Omental fat pad (tissue), 4 donors: ENCODE results near the gene SMAD3. TPM values are rescaled to one million over a fixed set of nuclear protein-coding genes. Genes with fewer than 3 reads are reported as not detected.

Source experiments
- ATAC-seq: fragments of 150-250 bp; one replicate; pipeline ENCODE4 v1.9.1; 2016; ENCODE audit warnings: mild to moderate bottlenecking, moderate library complexity; ENCODE audit not compliant: low FRiP score
- DNase-seq: peaks from one replicate; pipeline ENCODE4 v3.0.0-alpha.2; 2019; ENCODE audit warnings: low spot score
- CTCF ChIP-seq, 3 donors: fragments of 450-650 bp; IDR thresholded peaks; one replicate each; pipeline ENCODE4 v1.5.1; 2016 to 2017; ENCODE audit warnings: antibody characterized with exemption in 3 of 3, mild to moderate bottlenecking in 3 of 3, moderate library complexity in 2 of 3
- total RNA-seq, 4 donors: library from RNA; depleted of rRNA; stranded (reverse); fragments of >200 nt; gene quantifications; one replicate each; pipeline ENCODE4 v1.1.0, GENCODE V29; 2016

Gene SMAD3
- total RNA-seq, 4 donors from 2014 or later = 30.9 to 58.1 (median 49.9) TPM

GRCh38 chr15:67098768-67099282 lies 33.4 kb downstream of the SMAD3 start:
- DNase-seq (no peak), ATAC-seq (no peak)
- TF ChIP-seq CTCF (IDR thresholded peaks at IDR 0.05) = no peak

GRCh38 chr15:67100124-67100791 lies 34.9 kb downstream of the SMAD3 start:
- no peak for TF ChIP-seq CTCF (IDR thresholded peaks at IDR 0.05)
- no peak for DNase-seq
- ATAC-seq = no peak

GRCh38 chr15:67100801-67101581 lies 35.6 kb downstream of the SMAD3 start:
- ATAC-seq (no peak), DNase-seq (no peak)
- no peak for TF ChIP-seq CTCF (IDR thresholded peaks at IDR 0.05)

- ATAC-seq (no peak), DNase-seq (no peak)
- no peak for TF ChIP-seq CTCF (IDR thresholded peaks at IDR 0.05)
Measured at GRCh38 chr15:67101911-67102598, 36.7 kb downstream of the SMAD3 start.

GRCh38 chr15:67102599-67102929 lies 37.2 kb downstream of the SMAD3 start:
- ATAC-seq (no peak), DNase-seq (no peak)
- no peak for TF ChIP-seq CTCF (IDR thresholded peaks at IDR 0.05)

GRCh38 chr15:67103021-67103420 lies 37.6 kb downstream of the SMAD3 start:
- ATAC-seq (no peak), DNase-seq (no peak)
- TF ChIP-seq CTCF (IDR thresholded peaks at IDR 0.05) = no peak
